ENCODE data around the gene ANXA2.
"Not testable (repeated sequence)": the region's sequence is repeated elsewhere in the genome, so short reads cannot be mapped to it uniquely, and the experiment has no call there.

Gene ANXA2

GRCh38 chr15:60370105-60370868 is 27.5 kb downstream of the ANXA2 start:
- DNase-seq (ENCODE audit: low read depth in 2 of 2), result no peak

- no peak for DNase-seq (ENCODE audit: low read depth in 2 of 2)
Measured at GRCh38 chr15:60369696-60370095, 28.1 kb downstream of the ANXA2 start.

GRCh38 chr15:60364612-60364924 is 33.2 kb downstream of the ANXA2 start:
- no peak for DNase-seq (ENCODE audit: low read depth in 2 of 2)

DNA sequence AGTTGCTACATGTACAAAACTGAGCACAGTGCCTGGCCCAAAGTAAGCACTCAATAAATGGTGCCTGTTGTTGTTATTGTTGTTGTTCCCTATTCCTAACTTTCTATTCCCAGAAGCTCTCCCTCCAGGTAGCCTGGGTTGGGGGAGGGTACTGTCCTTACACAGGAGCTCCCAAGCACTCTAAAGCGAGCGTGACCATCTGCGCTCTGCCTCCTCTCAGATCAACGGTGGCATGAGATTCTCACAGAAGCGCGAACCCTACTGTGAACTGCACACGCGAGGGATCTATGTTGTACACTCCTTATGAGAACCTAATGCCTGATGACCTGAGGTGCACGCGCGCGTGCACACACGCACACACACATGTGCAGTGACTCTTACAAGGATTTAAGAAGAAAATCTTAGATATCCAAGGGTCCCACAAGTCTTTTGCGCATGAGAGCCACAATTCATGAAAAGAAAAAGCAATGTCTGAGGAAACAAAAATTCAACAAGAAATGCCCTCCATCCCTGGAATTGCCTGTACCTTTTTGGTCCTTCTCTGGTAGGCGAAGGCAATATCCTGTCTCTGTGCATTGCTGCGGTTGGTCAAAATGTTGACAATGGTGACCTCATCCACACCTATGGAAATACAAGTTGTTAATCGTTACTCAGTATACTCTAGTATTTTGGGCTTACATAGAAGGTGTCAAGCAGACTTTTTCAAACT is 33.7 kb downstream of the ANXA2 start:
- no peak for DNase-seq (ENCODE audit: low read depth in 2 of 2)

GRCh38 chr15:60363087-60363549 is 34.7 kb downstream of the ANXA2 start:
- DNase-seq (ENCODE audit: low read depth in 2 of 2), result no peak

- peak in 1 of 2 donors; percentile 24 for DNase-seq (ENCODE audit: low read depth in 2 of 2)
Measured at GRCh38 chr15:60362321-60363086, 35.3 kb downstream of the ANXA2 start.

DNA sequence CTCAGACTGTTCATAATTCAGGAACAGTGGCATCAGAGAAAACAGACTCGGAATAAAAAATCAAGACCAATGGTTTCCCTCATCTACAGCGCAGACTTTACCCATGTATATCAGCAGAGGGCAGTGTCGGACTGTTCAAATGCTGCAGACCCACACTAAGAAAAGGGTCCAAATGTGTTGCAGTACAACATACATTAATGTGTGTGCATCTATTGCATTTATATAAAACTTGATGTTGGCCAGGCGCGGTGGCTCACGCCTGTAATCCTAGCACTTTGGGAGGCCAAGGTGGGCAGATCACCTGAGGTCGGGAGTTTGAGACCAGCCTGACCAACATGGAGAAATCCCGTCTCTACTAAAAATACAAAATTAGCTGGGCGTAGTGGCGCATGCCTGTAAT is 38.0 kb downstream of the ANXA2 start:
- DNase-seq (ENCODE audit: low read depth in 2 of 2), result not testable (repeated sequence)

DNA sequence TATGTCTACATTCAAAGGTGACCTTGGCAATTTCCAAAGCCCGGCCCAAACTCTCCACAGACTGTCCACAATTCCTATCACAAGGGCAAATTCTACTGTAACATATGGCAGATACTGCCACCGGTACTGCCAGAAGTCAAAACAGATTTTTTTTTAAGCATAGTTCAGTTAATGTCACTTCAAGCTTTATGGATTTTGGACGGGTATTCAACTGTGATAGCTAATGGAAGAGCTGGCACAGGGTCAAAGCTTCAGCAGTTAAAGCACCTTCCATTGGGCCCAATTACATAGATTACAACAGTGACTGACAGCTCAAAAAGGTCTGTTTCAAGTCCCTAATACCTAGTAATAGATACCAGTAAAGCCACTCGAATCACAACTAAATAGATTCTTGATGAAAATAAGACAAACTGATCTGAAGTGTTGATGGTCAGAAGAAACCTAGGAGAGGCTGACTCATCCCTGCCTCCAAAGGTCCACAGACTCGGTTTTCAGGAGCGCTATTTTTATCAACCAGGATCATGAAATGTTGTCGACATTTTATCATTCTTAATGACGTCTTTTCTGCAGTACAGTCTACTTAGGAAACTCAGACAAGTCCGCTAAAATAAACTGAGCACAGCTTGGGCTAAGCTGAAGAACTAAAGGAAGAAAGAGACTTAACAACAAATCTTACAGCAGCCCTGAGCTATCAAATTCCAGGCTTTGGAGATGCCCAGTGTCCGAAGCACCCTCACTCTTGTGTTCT is 38.7 kb downstream of the ANXA2 start:
- no peak for DNase-seq (ENCODE audit: low read depth in 2 of 2)

GRCh38 chr15:60356832-60357231 is 41.0 kb downstream of the ANXA2 start:
- no peak for DNase-seq (ENCODE audit: low read depth in 2 of 2)

GRCh38 chr15:60355148-60355857 is 42.5 kb downstream of the ANXA2 start:
- no peak for DNase-seq (ENCODE audit: low read depth in 2 of 2)

- DNase-seq (ENCODE audit: low read depth in 2 of 2), result no peak
Measured at GRCh38 chr15:60353245-60353920, 44.4 kb downstream of the ANXA2 start.

DNA sequence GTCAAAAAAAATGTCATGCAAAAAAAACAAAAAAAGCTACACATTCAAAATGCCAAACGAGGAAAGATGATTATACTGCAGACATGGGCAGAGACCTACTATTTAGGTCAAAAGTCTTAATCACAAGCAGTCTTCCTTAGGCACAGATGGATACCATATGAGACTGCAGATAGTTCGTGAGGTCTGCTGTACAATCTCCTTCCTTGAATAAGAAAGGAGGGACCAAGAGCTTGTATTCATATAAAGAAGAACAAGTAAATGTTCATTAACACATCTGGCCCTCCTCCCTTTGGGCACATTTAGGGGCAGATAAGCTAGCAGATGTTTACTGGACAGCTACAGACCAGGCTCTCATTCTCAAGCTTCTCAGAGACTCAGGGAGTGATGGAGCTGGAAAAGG is 45.3 kb downstream of the ANXA2 start:
- DNase-seq (ENCODE audit: low read depth in 2 of 2), result no peak

- DNase-seq (ENCODE audit: low read depth in 2 of 2), result no peak
Measured at GRCh38 chr15:60351066-60351465, 46.7 kb downstream of the ANXA2 start.

DNA sequence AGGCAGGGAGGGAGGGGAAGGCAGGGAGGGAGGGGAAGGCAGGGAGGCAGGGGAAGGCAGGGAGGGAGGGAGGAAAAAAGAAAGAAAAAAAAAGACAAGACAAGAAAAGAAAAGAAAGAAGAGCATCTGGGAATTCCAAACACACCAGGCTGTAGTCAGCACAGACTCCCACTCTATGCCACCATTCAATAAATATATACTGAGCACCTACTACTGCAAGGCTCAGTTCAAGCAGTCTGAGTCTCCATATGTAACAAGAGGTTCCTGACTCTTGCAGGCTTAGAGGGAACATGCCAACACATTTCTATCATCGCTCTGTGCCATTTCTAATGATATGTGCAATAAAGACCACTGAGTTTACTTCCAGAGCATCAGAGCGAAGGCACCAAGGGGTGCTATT is 47.7 kb downstream of the ANXA2 start:
- DNase-seq (ENCODE audit: low read depth in 2 of 2), result no peak

DNA sequence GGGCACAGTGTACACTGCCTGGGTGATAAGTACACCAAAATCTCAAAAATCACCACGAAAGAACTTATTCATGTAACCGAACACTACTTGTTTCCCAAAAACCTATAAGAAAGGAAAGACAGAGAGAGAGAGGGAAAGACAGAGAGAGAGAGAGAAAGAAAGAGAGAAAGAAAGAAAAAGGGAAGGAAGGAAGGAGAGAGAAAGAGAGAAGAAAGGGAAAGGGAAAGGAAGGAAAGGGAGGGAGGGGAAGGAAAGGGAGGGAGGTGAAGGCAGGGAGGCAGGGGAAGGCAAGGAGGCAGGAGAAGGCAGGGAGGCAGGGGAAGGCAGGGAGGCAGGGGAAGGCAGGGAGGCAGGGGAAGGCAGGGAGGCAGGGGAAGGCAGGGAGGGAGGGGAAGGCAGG is 48.2 kb downstream of the ANXA2 start:
- DNase-seq (ENCODE audit: low read depth in 2 of 2), result no peak

DNA sequence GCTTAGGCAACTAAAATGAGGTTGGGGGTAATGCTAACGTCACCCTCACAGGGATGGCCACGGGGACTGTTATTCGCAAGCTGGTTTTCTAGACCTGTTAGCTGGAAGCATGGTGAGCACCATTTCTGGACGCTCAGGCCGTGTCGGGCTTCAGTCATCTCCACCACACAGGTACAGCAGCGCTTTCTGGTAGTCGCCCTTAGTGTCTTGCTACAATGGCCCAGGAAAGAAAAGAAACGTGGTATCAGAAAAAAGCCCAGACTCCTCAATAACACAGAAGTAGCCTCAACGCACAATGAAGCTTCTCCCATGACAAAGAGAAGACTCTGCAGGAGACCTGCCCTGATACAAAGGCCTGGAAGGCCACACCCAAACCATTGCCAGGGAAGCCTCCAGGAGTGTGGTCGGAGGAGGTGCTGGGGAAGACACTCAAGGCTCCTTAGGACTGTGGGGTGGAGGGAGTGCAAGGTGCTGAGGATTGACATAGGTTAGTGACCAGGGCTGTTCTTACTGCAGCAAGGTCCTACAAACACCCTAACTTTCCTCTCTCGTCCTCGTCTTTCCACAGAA is 50.2 kb downstream of the ANXA2 start:
- DNase-seq (ENCODE audit: low read depth in 2 of 2), result no peak

DNA sequence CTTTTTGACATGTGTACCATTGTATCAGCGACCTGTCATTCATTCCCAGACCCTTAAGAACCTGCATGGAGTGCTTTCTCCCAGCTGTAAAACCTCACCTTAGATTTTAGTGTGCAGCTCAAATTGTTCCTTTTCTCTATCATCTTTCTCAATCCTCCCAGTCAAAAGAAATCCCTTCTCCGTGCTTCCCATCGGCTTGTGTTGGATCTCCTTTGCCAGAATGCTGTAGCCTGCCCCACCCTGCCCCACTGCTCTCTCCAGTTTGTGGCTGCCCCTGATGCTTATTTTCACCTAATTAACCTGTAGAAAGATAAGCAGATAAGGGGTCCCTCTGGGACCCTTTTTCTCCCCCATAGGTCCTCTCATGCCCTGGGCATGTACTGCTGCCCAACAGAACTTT is 51.1 kb downstream of the ANXA2 start:
- DNase-seq (ENCODE audit: low read depth in 2 of 2), result no peak

DNA sequence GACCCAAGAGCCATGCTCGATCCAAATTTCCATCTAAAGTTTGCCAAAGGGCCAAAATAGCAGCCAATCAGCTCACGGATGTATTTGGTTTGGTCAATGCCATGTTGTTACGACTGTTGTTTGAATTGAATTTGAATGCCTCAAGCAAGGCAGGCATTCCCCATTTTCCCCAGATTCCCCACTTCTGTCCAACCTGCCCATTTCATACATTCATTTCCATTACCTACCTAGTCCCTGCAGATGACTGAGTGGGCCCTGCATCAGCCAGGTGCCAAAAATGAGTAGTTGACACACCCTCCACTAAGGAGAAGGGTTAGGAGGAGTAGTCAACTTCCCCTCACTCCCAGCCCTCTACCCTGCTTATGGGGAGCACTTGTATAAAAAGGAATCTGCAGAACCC is 51.7 kb downstream of the ANXA2 start:
- DNase-seq (ENCODE audit: low read depth in 2 of 2), result no peak

DNA sequence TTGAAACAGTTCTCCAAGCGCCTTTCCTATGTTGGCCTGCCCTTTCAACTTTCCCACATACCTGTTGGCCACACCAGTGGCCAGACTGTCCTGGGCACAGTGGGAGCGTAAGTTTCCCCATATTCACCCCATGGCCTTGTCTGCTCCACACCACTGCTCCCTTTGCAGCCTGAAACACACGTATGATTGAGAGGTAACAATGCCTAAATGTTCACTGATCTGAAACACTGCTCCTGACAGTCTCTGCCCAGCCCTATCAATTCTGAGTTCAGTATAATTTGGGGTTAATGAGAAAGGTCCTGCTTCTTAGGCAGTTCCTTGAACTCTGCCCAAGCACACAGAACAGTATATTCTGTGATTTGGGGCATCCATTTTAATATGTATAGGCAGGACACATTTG is 52.2 kb downstream of the ANXA2 start:
- DNase-seq (ENCODE audit: low read depth in 2 of 2), result no peak

- no peak for DNase-seq (ENCODE audit: low read depth in 2 of 2)
Measured at GRCh38 chr15:60344987-60345386, 52.8 kb downstream of the ANXA2 start.
